Right lobe of liver (tissue), 4 donors: ENCODE measurements around the gene INPP4A.

Experiments
- POLR2A ChIP-seq: fragments of 450-650 bp; IDR thresholded peaks from one replicate; pipeline ENCODE4 v1.6.1; 2017; ENCODE audit warnings: antibody characterized with exemption, mild to moderate bottlenecking
- TF ChIP-seq, protein P1 (sequence below), 4 donors: fragments of 200-600 bp in 3 of 4; fragments of 450-650 bp in 1 of 4; IDR thresholded peaks; one replicate each; pipeline versions ENCODE4 v1.5.1 to v1.8.0; 2016 to 2022; ENCODE audit warnings: antibody characterized with exemption in 4 of 4, mild to moderate bottlenecking in 2 of 4
- donor health status: DM: no; HTN: no; CAD: no.
- donor health status: DM: no; HTN: no; CAD: no.
- donor health status: DM: no; HTN: yes; CAD: no.

DNA sequence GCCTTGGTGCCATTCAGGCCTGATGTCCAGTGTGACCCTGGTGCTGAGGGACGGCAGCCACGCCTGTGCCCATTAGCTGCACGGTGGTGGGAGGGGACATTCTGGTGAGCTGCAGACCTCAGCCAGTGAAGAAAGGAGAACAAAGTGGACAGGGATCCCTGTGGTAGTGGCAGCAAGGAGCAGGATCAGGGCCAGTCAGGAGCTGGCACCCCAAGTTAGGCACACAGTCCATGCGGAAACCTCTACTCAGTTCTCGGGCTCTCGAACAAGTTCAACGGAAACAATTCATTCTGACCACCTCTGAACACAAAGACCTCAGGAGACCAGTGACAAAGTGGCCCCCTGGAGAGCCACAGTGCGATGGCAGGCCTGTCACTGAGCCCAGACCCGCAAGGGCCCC is 133.6 kb downstream of the INPP4A start:
- TF ChIP-seq, protein P1, sequence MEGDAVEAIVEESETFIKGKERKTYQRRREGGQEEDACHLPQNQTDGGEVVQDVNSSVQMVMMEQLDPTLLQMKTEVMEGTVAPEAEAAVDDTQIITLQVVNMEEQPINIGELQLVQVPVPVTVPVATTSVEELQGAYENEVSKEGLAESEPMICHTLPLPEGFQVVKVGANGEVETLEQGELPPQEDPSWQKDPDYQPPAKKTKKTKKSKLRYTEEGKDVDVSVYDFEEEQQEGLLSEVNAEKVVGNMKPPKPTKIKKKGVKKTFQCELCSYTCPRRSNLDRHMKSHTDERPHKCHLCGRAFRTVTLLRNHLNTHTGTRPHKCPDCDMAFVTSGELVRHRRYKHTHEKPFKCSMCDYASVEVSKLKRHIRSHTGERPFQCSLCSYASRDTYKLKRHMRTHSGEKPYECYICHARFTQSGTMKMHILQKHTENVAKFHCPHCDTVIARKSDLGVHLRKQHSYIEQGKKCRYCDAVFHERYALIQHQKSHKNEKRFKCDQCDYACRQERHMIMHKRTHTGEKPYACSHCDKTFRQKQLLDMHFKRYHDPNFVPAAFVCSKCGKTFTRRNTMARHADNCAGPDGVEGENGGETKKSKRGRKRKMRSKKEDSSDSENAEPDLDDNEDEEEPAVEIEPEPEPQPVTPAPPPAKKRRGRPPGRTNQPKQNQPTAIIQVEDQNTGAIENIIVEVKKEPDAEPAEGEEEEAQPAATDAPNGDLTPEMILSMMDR (IDR thresholded peaks at IDR 0.05): no peak
- no peak for TF ChIP-seq POLR2A
